GM21723 (cell line): ENCODE results near the gene CRYAA.
"Not testable (repeated sequence)": the region's sequence is repeated elsewhere in the genome, so short reads cannot be mapped to it uniquely, and the experiment has no call there.

Source experiments
- ATAC-seq: cut with Tn5 transposase; IDR thresholded peaks from one replicate; pipeline ENCODE4 v1.9.1; 2021; ENCODE audit warnings: mild to moderate bottlenecking, moderate library complexity; ENCODE audit not compliant: unreplicated experiment

CRYAA gene

GRCh38 chr21:43168708-43169107 lies at the start of gene CRYAA:
Gene CRYAA, plus strand, starts transcription at chr21:43169008. Its CDS starts 92 bp downstream, at chr21:43169100.
- not testable (repeated sequence) for ATAC-seq

- not testable (repeated sequence) for ATAC-seq
These were observed 38.7 kb upstream of the CRYAA start for GRCh38 chr21:43130094-43130493.

GRCh38 chr21:43134520-43134919 lies 34.3 kb upstream of the CRYAA start:
- ATAC-seq: not testable (repeated sequence)

- ATAC-seq: not testable (repeated sequence)
These were observed 29.9 kb upstream of the CRYAA start for GRCh38 chr21:43138944-43139343.

GRCh38 chr21:43141407-43141806 lies 27.4 kb upstream of the CRYAA start:
- not testable (repeated sequence) for ATAC-seq

- ATAC-seq: not testable (repeated sequence)
These were observed 22.2 kb upstream of the CRYAA start for GRCh38 chr21:43146637-43147036.

- not testable (repeated sequence) for ATAC-seq
These were observed 20.8 kb upstream of the CRYAA start for GRCh38 chr21:43147999-43148398.

GRCh38 chr21:43149344-43149743 lies 19.5 kb upstream of the CRYAA start:
- ATAC-seq: not testable (repeated sequence)

- not testable (repeated sequence) for ATAC-seq
These were observed 15.2 kb upstream of the CRYAA start for GRCh38 chr21:43153601-43154000.

GRCh38 chr21:43159279-43160175 lies 9.3 kb upstream of the CRYAA start:
- not testable (repeated sequence) for ATAC-seq

- peak; percentile 52 for ATAC-seq
These were observed 6.7 kb upstream of the CRYAA start for GRCh38 chr21:43161826-43162707.

- ATAC-seq: not testable (repeated sequence)
These were observed 6.1 kb upstream of the CRYAA start for GRCh38 chr21:43162708-43163205.

- ATAC-seq: not testable (repeated sequence)
These were observed 4.0 kb upstream of the CRYAA start for GRCh38 chr21:43164823-43165222.

GRCh38 chr21:43165734-43166133 lies 3.1 kb upstream of the CRYAA start:
- not testable (repeated sequence) for ATAC-seq

- not testable (repeated sequence) for ATAC-seq
These were observed 550 bp downstream of the CRYAA start for GRCh38 chr21:43169230-43169886.

- ATAC-seq: not testable (repeated sequence)
These were observed 1.1 kb downstream of the CRYAA start for GRCh38 chr21:43169891-43170290.

- not testable (repeated sequence) for ATAC-seq
These were observed 4.0 kb downstream of the CRYAA start for GRCh38 chr21:43172812-43173211.

GRCh38 chr21:43173438-43173837 lies 4.6 kb downstream of the CRYAA start:
- ATAC-seq: not testable (repeated sequence)

- ATAC-seq: not testable (repeated sequence)
These were observed 5.1 kb downstream of the CRYAA start for GRCh38 chr21:43173930-43174329.

- ATAC-seq: not testable (repeated sequence)
These were observed 6.2 kb downstream of the CRYAA start for GRCh38 chr21:43174998-43175397.
